SW480 (cell line): ENCODE measurements around the gene LITAF.

Experiments used
- DNase-seq: peaks from one replicate; pipeline ENCODE4 v3.0.0-alpha.2; 2016; ENCODE audit warnings: low spot score

LITAF gene

DNA sequence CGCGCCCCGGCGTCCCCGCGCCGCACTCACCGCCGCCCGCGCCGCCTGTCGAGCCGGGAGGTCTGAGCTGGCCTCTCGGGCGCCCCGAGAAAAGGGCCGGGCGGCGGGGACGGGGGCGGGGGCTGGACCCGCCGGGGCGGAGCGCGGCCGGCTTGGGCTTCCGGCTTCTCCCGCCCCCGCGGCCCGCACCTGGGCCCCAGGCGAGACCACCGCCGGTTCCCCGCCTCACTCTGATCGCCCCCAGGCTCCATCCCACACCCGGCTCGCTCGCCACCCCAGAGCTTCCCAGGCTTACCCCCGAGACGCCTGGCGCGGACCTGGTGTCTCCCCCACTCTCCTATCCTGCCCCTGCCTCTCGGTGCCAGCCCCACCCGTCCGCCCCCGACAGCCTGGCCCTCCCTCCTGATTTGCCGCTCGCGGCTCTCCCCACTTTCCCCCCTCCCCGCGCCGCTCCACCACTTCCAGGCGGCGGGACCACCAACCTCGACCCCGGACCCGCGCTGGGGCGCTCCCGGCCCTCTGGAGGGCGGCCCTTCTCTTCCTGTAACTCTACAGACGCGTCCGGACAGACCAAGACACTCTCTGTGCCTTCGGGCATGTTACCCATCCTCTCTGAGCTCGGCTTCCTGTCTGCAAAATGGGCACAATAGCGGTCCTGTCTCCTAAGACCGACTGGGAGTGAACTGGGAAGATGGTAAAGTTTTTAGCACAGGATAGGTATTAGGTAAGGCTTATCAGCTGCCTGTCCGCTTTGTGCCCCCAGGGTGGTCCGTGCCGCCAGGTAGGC, at the start of gene LITAF:
Gene LITAF, minus strand, starts transcription at position 64 of the 787 bp plus-strand sequence. CDS start 30,189 bp downstream, outside the sequence.
- peak; percentile 34 for DNase-seq

DNA sequence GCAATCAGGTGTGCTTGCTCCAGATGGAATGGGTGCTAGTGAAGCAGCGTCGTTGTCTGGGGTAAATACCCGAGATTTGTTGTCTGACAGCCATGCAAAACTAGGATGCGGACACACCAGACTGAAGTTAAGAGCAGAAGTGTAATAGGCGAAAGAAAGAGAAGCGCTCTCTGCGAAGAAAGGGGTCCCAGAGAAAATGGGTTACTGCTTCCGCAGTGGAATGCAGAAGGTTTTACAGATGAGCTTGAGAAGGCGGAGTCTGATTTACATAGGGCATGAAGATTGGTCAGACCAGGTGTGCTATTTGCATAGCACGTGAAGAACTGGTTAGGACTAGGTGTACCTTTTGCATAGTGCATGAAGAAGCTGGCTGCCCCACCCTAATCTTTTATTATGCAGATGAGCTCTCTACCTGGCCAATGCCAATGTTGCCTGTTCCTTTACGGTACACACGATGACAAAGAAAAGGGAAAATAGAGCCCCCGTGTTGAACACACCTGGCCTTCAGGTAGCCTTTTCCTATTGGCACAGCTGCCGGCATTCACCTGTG, 49.5 kb upstream of the LITAF start:
- peak; percentile 92 for DNase-seq

DNA sequence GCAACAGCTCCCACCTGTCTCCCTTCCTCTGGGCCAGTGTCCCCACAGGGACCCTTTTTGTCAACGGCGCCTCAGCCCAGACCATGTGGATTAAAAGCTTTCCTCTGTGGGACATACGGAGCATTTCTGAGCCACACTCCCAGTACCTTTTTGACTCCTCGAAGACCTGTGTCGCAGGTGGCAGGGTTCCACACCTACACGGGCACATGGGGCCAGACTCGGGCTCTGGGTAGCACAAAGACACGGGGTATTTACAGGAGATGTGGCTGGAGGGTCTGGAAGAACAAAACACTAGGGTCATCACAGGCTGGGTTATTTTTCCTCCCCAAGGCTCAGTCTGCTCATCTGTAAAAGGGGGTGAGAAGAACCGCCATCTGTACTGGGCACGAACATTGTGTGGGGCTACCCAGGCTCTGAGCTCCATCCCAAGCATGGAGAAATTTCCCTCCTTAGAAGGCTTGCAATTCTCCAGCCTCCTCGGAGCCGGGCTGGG, 49.0 kb upstream of the LITAF start:
- no peak for DNase-seq

DNA sequence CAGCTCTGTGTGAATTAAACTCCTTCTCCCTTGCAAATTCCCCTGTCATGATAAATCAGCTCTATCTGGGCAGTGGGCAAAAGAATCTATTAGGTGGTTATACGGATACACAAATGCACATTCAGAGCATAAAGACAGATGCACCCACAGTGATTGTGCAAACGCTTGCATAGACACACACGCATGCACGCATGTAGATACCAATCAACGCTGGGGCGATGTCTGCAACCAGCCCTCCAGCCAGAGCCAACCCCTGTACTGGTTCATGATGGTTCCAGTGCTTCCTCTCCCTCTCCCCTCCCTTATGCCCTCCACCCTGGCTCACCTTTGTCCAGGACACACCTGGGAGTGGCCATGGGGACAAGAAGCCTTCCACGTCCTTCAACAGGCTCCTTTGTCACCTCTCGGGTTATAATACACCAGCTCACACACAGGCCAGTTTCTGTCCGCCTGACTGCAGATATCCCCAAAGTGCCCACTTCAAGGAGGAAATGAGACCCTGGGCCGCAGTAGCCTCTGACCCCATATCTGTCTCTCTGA, 48.5 kb upstream of the LITAF start:
- DNase-seq, result no peak

DNA sequence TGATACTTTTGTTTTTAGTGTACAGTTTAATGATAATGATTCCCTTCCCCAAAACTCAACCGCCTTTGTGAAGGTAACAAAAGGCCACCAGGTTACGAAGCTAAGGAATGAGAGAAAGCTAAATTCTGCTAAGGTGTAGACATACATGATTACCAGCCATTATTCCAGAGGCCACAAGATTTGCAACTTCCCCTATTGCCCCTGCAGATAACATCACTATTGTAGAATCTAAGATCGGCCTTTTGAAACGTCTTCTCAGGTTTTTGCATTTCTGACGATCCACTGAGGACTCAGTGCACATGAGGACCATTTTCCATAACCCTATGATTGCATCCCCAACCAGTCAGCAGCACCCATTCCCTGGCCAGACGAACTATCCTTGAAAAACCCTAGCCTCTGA, 47.6 kb upstream of the LITAF start:
- no peak for DNase-seq

DNA sequence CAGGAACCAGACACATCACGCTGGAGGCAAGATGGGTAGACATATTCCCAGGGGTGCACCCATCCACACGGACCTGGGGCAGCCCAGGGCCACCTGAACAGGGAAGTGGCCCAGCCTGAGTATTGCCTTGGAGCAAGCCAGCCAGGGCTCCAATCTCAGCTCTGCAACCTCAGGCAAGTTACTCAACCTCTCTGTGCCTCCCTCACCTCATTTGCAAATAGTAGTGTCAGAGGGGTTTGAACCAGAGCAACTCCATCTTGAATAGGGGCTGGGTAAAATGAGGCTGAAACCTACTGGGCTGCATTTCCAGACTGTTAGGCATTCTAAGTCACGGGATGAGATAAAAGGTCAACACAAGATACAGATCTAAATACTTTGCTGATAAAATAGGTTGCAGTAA, 46.4 kb upstream of the LITAF start:
- DNase-seq, result no peak

DNA sequence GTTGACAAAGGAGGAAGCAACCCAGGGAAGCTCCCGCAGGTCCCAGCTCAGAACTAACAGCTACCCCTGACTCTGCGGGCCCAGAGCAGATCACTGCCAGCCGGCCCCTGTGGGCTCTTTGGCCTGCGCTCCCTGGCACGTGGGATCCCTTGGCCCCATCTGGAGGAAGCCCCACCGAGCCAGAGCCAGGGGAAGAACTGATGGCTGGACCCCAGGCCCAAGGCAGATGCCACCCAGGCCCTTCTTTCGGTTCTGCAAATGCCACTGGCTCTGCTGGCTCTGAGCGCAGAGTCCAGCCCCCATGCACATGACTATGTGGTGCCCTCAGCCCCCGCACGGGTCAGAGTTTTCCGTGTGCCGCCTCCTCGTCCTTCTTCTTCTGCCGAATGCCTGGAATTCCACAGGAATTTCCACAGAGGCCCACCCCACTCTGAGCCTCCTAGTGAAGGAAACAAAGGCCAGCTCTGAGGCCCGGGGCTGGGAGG, 45.8 kb upstream of the LITAF start:
- peak; percentile 42 for DNase-seq

DNA sequence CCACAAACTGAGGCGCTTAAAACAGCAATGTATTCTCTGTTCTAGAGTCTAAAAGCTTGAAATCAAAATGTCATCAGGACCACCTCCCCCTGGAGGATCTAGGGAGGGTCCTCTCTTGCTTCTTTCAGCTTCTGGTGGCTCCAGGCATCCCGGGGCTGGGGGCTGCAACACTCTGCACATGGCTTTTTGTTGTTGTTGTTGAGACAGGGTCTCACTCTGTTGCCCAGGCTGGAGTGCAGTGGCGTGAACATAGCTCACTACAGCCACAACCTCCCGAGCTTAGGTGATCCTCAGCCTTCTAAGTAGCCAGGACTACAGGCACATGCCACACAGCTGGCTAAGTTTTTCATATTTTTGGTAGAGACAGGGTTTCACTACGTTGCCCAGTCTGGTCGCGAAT, 44.5 kb upstream of the LITAF start:
- no peak for DNase-seq

DNA sequence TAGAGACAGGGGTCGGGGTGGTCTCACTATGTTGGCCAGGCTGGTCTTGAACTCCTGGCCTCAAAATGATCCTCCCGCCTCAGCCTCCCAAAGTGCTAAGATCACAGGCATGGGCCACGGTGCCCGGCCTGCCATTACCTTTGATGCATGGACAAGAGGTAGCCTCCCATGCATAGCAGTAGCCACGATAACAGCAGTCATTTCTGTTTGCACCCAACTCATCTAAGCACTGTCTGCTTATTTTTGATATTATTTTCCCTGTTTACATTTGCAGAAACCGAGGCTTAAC, 44.0 kb upstream of the LITAF start:
- DNase-seq, result no peak

DNA sequence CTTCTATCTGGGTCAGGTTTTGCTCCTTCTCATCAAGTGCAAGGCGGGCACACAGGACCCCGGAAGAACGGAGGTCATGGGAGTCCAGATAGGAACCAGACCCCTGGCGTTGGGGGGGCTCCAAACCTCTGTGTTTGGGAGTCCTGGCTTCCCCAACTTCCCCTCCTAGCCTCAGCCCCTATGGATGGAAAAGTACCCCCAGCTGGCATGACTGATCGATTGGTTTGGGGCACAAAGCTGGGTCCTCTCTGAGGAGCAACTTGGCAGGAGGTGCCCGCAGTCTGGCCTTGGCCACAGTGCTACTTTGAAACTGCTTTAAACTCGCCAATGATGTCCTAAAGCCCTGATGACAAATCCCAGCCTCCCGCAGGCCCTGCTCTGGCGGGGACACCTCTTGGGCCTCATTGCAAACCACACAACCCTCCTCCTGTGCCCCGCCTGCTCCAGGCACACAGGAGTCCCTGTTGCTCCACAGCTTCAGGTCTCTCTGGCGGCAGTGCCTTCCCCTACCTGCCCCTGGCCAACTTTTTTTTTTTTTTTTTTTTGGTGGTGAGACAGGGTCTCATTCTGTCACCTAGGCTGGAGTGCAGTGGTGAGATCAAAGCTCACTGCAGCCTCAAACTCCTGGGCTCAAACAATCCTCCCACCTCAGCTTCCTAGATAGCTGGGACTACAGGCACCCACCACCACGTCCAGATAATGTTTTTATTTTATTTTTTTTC, 43.5 kb upstream of the LITAF start:
- DNase-seq, result peak; percentile 64

DNA sequence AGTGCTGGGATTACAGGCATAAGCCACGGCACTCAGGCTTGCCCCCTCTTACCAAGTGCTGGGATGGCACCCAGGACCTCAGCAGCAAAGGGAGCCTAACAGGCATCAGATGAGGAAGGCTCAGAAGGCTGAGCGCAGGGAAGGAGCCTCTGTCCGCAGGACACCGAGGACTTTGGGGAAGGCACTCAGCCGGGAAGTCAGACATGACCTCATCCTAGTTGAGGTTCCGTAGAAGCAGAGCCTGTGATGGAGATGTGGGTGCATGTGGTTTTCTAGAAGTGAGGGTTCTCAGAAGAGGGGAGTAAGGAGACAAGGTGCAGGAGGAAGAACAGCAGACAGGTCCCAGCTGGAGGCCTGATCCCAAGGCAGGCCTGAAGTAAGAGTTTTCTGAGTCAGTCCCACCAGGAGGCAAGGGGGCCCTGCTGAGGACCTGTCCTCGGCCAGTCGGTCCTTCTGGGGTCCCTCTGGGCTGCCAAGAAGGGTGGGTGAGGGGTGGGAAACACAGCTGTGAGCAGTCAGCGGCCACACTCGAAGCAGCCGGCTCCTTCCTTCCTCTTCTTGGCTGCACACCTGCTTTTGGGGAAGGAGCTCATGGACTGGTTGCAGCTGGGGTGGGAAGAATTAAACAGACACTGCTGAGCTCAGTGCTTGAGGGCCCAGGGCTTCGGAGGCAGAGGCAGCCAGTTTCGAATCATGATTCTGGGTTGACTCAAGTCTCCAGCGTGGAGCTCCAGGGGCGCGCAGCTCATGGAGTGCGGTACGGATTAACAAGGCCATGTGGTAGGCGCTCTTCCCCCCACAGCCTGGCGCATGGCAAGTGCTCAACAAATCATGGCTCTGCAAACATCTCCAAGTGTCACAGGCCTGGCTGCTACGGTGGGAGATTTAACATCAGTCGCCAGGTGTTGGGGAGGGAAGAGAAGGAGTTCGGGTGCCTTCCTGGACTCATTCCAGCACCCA, 42.6 kb upstream of the LITAF start:
- DNase-seq, result no peak

DNA sequence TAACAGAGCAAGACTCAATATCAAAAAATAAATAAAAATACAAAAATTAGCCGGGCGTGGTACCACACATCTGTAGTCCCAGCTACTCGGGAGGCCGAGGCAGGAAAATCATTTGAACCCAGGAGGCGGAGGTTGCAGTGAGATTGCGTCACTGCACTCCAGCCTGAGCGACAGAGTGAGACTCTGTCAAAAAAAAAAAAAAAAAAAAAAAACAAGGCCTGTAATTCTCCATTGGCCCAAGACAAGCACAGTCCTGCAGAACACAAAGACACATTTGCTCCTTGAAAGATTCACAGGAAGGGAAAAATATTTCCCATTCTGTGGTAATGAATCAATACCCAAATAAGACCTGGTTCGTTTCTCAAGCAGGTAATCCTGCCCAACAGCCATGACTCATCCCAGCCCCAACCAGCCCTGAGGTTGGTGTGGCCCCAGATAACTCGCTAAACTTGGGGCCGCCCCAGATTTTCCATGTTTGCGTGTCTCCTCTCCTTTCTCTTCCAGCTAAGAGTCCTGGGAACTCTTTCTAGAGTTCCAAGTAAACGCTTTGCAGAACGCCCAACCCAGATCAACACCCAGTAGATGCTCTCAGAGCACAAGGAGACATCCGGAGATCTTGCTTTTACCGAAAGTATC, 41.2 kb upstream of the LITAF start:
- peak; percentile 66 for DNase-seq

DNA sequence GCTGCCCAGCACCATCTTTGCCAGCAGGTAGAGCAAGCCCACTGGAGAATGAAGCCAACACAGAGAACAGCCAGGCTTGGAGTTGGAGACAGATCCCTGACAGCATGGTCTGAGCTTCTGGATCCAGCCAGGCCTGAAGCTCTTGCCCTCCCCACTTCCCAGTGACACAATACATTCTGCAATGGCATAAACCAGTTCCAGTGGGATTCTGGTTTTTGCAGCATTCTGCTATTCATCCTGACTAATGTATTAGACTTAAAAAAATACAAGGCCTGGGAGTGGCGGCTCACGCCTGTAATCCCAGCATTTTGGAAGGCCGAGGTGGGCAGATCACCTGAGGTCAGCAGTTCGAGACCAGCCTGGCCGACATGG, 40.6 kb upstream of the LITAF start:
- no peak for DNase-seq

DNA sequence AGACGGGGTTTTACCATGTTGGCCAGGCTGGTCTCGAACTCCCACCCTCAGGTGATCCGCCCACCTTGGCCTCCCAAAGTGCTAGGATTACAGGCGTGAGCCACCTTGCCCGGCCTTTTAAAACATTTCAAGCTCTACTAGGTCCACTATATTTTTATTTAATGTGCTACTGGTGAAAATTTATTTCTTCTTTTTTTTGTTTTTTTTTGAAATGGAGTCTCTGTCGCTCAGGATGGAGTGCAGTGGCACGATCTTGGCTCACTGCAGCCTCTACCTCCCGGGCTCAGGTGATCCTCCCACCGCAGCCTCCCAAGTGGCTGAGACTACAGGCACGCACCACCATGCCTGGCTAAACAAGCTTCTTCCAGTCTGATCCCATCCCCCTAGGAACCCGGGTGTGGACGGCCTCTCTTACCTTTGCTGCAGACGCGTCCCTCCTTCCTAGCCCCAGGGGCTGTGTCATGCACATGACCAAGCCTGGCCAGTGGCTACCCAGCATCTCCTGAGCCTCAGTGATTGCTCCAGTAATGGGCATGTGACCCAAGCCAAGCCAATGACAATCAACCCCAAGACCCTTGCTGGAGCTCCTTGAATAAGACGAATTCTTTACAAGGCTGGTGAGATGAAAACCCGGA, 40.1 kb upstream of the LITAF start:
- no peak for DNase-seq

DNA sequence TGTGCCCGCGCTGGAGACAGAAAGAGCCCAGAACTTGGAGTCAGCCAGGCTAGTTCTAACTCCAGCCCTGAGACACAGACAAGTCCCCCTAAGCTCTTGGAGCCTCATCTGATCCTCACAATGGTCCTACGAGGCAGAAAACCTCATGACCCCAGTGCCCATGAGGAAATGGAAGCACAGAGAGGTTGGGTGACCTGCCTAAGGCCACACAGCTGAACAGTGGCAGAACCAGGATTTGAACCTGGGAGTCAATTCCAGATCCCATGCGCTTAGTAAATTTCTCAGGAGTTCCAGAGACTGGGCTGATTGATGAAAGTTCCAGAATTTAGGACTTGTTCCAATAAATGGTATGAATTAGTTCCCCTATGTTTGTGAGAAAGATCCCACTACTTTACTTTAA, 39.0 kb upstream of the LITAF start:
- DNase-seq, result no peak

DNA sequence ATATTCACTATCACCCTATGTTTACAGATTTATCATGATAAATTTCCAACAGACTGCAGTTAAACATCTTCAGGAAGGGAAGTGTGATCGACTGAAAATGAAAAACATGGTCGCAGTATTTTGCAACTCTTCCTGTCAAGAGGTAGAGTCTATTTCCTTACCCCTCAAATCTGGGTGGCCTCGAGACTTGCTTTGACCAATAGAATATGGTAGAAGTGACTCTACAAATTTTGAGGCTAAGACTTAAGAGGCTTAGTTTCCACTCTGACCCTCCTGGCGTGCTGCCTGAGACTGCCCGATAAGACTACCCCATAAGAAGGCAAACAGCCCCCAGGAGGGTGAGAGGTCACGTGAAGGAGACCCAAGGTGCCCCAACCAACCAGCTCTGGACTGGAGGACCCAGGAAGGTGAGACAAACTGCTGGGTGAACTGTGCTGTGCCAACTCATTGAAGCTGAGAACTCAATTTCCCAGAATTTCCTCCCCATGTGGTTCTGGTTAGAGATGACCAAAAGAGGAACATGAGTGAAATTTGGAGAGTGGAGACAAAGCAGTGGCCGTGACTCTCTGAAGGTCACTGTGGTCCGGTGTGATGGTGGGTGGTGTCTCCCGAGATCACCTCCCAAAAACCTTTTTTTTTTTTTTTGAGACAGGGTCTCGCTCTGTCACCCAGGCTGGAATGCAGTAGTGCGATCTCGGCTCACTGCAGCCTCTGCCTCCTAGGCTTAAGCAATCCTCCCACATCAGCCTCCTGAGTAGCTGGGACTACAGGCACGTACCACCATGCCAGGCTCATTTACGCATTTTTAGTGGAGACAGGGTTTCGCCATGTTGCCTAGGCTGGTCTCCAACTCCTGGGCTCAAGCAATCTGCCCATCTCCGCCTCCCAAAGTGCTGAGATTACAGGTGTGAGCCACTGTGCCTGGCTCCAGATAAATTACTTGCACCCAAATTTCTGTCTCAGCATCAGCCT, 38.2 kb upstream of the LITAF start:
- no peak for DNase-seq

DNA sequence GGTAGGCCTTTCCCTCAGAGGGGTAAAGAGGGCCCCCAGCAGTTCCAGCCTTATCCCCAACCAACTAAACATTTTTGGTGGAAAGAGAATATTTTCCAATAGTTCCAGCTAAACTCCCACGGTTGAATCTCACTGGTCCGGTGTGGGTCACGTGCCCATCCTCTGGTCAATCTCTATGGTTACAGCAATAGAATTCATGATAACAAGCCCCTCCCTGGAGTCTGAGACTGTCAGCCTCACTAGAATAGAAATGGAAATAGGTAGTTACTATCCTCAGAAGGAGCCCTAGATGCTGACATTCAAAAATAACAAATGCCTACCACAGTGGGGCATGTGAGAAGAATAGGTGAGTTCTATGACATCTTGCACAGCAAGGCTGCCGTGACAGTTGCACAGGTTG, 37.5 kb upstream of the LITAF start:
- no peak for DNase-seq

DNA sequence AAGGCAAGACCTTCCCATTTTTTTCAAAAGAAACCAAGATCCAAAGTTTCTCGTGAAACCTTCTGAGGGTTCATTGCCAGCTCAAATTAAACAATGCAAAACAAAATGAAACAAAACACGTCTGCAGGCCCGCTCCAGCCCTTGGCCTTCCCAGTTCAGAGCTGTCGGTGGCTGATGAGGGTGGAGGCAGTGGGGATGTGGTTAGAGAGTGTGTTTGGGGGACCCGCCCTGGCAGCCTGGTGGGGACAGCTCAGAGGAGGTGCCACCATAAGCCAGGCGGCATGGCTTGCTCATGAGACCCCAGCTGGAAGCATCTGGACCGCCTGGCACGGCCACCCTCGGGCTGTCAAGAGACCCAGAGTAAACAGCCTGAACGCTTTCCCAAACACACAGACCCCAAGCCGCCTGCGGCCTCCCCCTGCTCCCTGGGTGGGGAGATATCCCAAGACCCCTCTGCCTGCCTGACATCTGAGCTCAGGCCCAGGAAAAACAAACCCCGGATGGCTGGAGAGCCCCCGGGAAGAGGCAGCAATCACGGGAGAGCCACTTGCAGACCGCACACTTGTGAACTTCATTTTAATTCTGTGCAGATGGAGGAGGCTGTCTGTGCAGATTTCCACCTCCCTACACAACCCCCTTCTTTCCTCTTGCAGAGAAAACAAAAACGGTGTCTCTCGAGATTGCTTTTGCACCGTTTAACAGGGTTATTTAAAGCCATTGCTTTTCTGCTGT, 35.4 kb upstream of the LITAF start:
- no peak for DNase-seq

DNA sequence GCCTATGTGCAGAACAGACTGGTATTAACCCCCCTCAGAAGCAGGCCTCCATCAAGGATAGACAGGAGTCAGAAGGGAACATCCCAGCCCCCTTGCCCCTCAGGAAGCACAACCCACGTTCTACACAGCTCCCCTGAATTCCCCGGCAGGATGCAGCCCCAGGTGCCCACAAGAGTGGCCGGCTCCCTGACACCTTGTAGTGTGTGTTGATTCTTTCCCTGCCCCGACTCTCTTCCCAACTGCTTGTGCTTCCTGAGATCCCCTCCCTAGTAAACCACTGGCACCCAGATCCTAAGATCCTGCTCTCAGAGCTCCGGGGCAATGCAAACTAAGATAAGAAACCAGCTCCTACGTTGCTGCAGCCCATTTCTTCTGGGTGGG, 34.8 kb upstream of the LITAF start:
- DNase-seq, result no peak
